ENCODE data around the gene CES3.

Gene CES3
- total RNA-seq = 0 to 0.96 (median 0.39) reads per million in 3 donors

GRCh38 chr16:66961065-66961744 is at the start of gene CES3:
TSS of gene CES3 (plus strand) at chr16:66961266. CDS start at chr16:66961308, 42 bp downstream.
- no peaks in the 10 kb centered on the region for H3K4me1 ChIP-seq (ENCODE audit: control insufficient read depth, insufficient read depth, low read length, poor library complexity, severe bottlenecking)
- no peak within 1 kb of the TSS for H3K27ac ChIP-seq (ENCODE audit: insufficient read depth, low read length, poor library complexity, severe bottlenecking)
- peak; percentile 8 to 28 (median 21) for DNase-seq

GRCh38 chr16:66911801-66912200 is 49.3 kb upstream of the CES3 start:
- H3K36me3 ChIP-seq (ENCODE audit: control insufficient read depth, insufficient read depth, low read length) = no peaks in the 10 kb centered on the region
- H3K27me3 ChIP-seq (replicated peaks; ENCODE audit: control insufficient read depth, insufficient read depth, low read length, poor library complexity, severe bottlenecking) = no peaks in the 10 kb centered on the region
- H3K4me1 ChIP-seq (ENCODE audit: control insufficient read depth, insufficient read depth, low read length, poor library complexity, severe bottlenecking) = no peaks in the 10 kb centered on the region
- DNase-seq = no peak
- no peak overlapping the region for H3K4me3 ChIP-seq (ENCODE audit: insufficient read depth, low read depth, low read length, poor library complexity, severe bottlenecking)
- no peak overlapping the region for H3K27ac ChIP-seq (ENCODE audit: insufficient read depth, low read length, poor library complexity, severe bottlenecking)
- H3K9me3 ChIP-seq (ENCODE audit: control insufficient read depth, low read length) = no peaks in the 10 kb centered on the region

More at GRCh38 chr16:66961065-66961744, at the start of gene CES3:
- H3K4me3 ChIP-seq (ENCODE audit: insufficient read depth, low read depth, low read length, poor library complexity, severe bottlenecking) = no peak within 1 kb of the TSS
- no peaks in the 10 kb centered on the region for H3K9me3 ChIP-seq (ENCODE audit: control insufficient read depth, low read length)
- H3K27me3 ChIP-seq (replicated peaks; ENCODE audit: control insufficient read depth, insufficient read depth, low read length, poor library complexity, severe bottlenecking) = no peaks in the 10 kb centered on the region
- H3K36me3 ChIP-seq (ENCODE audit: control insufficient read depth, insufficient read depth, low read length) = no peaks in the 10 kb centered on the region

GRCh38 chr16:66913081-66913480 is 48.0 kb upstream of the CES3 start:
- DNase-seq = no peak
- no peaks in the 10 kb centered on the region for H3K4me1 ChIP-seq (ENCODE audit: control insufficient read depth, insufficient read depth, low read length, poor library complexity, severe bottlenecking)
- no peak overlapping the region for H3K27ac ChIP-seq (ENCODE audit: insufficient read depth, low read length, poor library complexity, severe bottlenecking)
- no peak overlapping the region for H3K4me3 ChIP-seq (ENCODE audit: insufficient read depth, low read depth, low read length, poor library complexity, severe bottlenecking)
- no peaks in the 10 kb centered on the region for H3K27me3 ChIP-seq (replicated peaks; ENCODE audit: control insufficient read depth, insufficient read depth, low read length, poor library complexity, severe bottlenecking)
- H3K36me3 ChIP-seq (ENCODE audit: control insufficient read depth, insufficient read depth, low read length) = no peaks in the 10 kb centered on the region
- H3K9me3 ChIP-seq (ENCODE audit: control insufficient read depth, low read length) = no peaks in the 10 kb centered on the region

- Histone ChIP-seq H3K27ac (ENCODE audit: insufficient read depth, low read length, poor library complexity, severe bottlenecking) (no peak overlapping the region), H3K9me3 (ENCODE audit: control insufficient read depth, low read length) (no peaks in the 10 kb centered on the region), H3K36me3 (ENCODE audit: control insufficient read depth, insufficient read depth, low read length) (no peaks in the 10 kb centered on the region), H3K4me1 (ENCODE audit: control insufficient read depth, insufficient read depth, low read length, poor library complexity, severe bottlenecking) (no peaks in the 10 kb centered on the region), H3K27me3 (replicated peaks; ENCODE audit: control insufficient read depth, insufficient read depth, low read length, poor library complexity, severe bottlenecking) (no peaks in the 10 kb centered on the region), H3K4me3 (ENCODE audit: insufficient read depth, low read depth, low read length, poor library complexity, severe bottlenecking) (no peak overlapping the region)
- DNase-seq = no peak
These were observed 47.4 kb upstream of the CES3 start for GRCh38 chr16:66913711-66914110.

- Histone ChIP-seq H3K27ac (ENCODE audit: insufficient read depth, low read length, poor library complexity, severe bottlenecking) (no peak overlapping the region), H3K9me3 (ENCODE audit: control insufficient read depth, low read length) (no peaks in the 10 kb centered on the region), H3K4me3 (ENCODE audit: insufficient read depth, low read depth, low read length, poor library complexity, severe bottlenecking) (no peak overlapping the region), H3K36me3 (ENCODE audit: control insufficient read depth, insufficient read depth, low read length) (no peaks in the 10 kb centered on the region), H3K27me3 (replicated peaks; ENCODE audit: control insufficient read depth, insufficient read depth, low read length, poor library complexity, severe bottlenecking) (no peaks in the 10 kb centered on the region), H3K4me1 (ENCODE audit: control insufficient read depth, insufficient read depth, low read length, poor library complexity, severe bottlenecking) (no peaks in the 10 kb centered on the region)
- DNase-seq = no peak
These were observed 46.5 kb upstream of the CES3 start for GRCh38 chr16:66914541-66914940.

- H3K27ac ChIP-seq (ENCODE audit: insufficient read depth, low read length, poor library complexity, severe bottlenecking) = no peak overlapping the region
- H3K27me3 ChIP-seq (replicated peaks; ENCODE audit: control insufficient read depth, insufficient read depth, low read length, poor library complexity, severe bottlenecking) = no peaks in the 10 kb centered on the region
- no peak overlapping the region for H3K4me3 ChIP-seq (ENCODE audit: insufficient read depth, low read depth, low read length, poor library complexity, severe bottlenecking)
- H3K9me3 ChIP-seq (ENCODE audit: control insufficient read depth, low read length) = no peaks in the 10 kb centered on the region
- no peaks in the 10 kb centered on the region for H3K36me3 ChIP-seq (ENCODE audit: control insufficient read depth, insufficient read depth, low read length)
- no peaks in the 10 kb centered on the region for H3K4me1 ChIP-seq (ENCODE audit: control insufficient read depth, insufficient read depth, low read length, poor library complexity, severe bottlenecking)
- no peak for DNase-seq
These were observed 46.0 kb upstream of the CES3 start for GRCh38 chr16:66915041-66915440.

- no peak for DNase-seq
- no peaks in the 10 kb centered on the region for H3K4me1 ChIP-seq (ENCODE audit: control insufficient read depth, insufficient read depth, low read length, poor library complexity, severe bottlenecking)
- no peak overlapping the region for H3K4me3 ChIP-seq (ENCODE audit: insufficient read depth, low read depth, low read length, poor library complexity, severe bottlenecking)
- H3K27me3 ChIP-seq (replicated peaks; ENCODE audit: control insufficient read depth, insufficient read depth, low read length, poor library complexity, severe bottlenecking) = no peaks in the 10 kb centered on the region
- no peaks in the 10 kb centered on the region for H3K36me3 ChIP-seq (ENCODE audit: control insufficient read depth, insufficient read depth, low read length)
- no peaks in the 10 kb centered on the region for H3K9me3 ChIP-seq (ENCODE audit: control insufficient read depth, low read length)
- H3K27ac ChIP-seq (ENCODE audit: insufficient read depth, low read length, poor library complexity, severe bottlenecking) = no peak overlapping the region
These were observed 44.5 kb upstream of the CES3 start for GRCh38 chr16:66916518-66916917.

- Histone ChIP-seq H3K9me3 (ENCODE audit: control insufficient read depth, low read length) (no peaks in the 10 kb centered on the region), H3K36me3 (ENCODE audit: control insufficient read depth, insufficient read depth, low read length) (no peaks in the 10 kb centered on the region), H3K4me1 (ENCODE audit: control insufficient read depth, insufficient read depth, low read length, poor library complexity, severe bottlenecking) (no peaks in the 10 kb centered on the region), H3K4me3 (ENCODE audit: insufficient read depth, low read depth, low read length, poor library complexity, severe bottlenecking) (no peak overlapping the region), H3K27ac (ENCODE audit: insufficient read depth, low read length, poor library complexity, severe bottlenecking) (no peak overlapping the region), H3K27me3 (replicated peaks; ENCODE audit: control insufficient read depth, insufficient read depth, low read length, poor library complexity, severe bottlenecking) (no peaks in the 10 kb centered on the region)
- no peak for DNase-seq
These were observed 43.3 kb upstream of the CES3 start for GRCh38 chr16:66917741-66918140.

- no peaks in the 10 kb centered on the region for H3K27me3 ChIP-seq (replicated peaks; ENCODE audit: control insufficient read depth, insufficient read depth, low read length, poor library complexity, severe bottlenecking)
- DNase-seq = no peak
- no peaks in the 10 kb centered on the region for H3K9me3 ChIP-seq (ENCODE audit: control insufficient read depth, low read length)
- H3K36me3 ChIP-seq (ENCODE audit: control insufficient read depth, insufficient read depth, low read length) = no peaks in the 10 kb centered on the region
- H3K4me3 ChIP-seq (ENCODE audit: insufficient read depth, low read depth, low read length, poor library complexity, severe bottlenecking) = no peak overlapping the region
- no peaks in the 10 kb centered on the region for H3K4me1 ChIP-seq (ENCODE audit: control insufficient read depth, insufficient read depth, low read length, poor library complexity, severe bottlenecking)
- H3K27ac ChIP-seq (ENCODE audit: insufficient read depth, low read length, poor library complexity, severe bottlenecking) = no peak overlapping the region
These were observed 42.7 kb upstream of the CES3 start for GRCh38 chr16:66918355-66918754.

GRCh38 chr16:66918803-66919568 is 42.1 kb upstream of the CES3 start, which contains the start of gene CDH16:
TSS of gene CDH16 (minus strand) at chr16:66918885. CDS start at chr16:66918065, 820 bp downstream.
- no peaks in the 10 kb centered on the region for H3K9me3 ChIP-seq (ENCODE audit: control insufficient read depth, low read length)
- no peak within 1 kb of the TSS for H3K4me3 ChIP-seq (ENCODE audit: insufficient read depth, low read depth, low read length, poor library complexity, severe bottlenecking)
- no peaks in the 10 kb centered on the region for H3K27me3 ChIP-seq (replicated peaks; ENCODE audit: control insufficient read depth, insufficient read depth, low read length, poor library complexity, severe bottlenecking)
- no peak within 1 kb of the TSS for H3K27ac ChIP-seq (ENCODE audit: insufficient read depth, low read length, poor library complexity, severe bottlenecking)
- no peak for DNase-seq
- no peaks in the 10 kb centered on the region for H3K4me1 ChIP-seq (ENCODE audit: control insufficient read depth, insufficient read depth, low read length, poor library complexity, severe bottlenecking)
- no peaks in the 10 kb centered on the region for H3K36me3 ChIP-seq (ENCODE audit: control insufficient read depth, insufficient read depth, low read length)

Data from effector memory CD4-positive, alpha-beta T cell (primary cell).